Osteocyte (in vitro differentiated cells): ENCODE measurements around the gene FHIT. TPM values are rescaled to one million over a fixed set of nuclear protein-coding genes. Genes with fewer than 3 reads are reported as not detected.

Experiments
- DNase-seq: peaks from one replicate; pipeline ENCODE4 v3.0.0; 2021; ENCODE audit warnings: mixed read lengths; ENCODE audit not compliant: unreplicated experiment; ENCODE audit errors: extremely low spot score
- H3K27ac Mint-ChIP-seq: one replicate; pipeline ENCODE4 v1.8.0; 2021; ENCODE audit warnings: mild to moderate bottlenecking, mixed read lengths; ENCODE audit not compliant: unreplicated experiment
- H3K27me3 Mint-ChIP-seq: one replicate; pipeline ENCODE4 v1.8.0; 2021; ENCODE audit warnings: mixed read lengths; ENCODE audit not compliant: unreplicated experiment
- H3K36me3 Mint-ChIP-seq: one replicate; pipeline ENCODE4 v1.8.0; 2021; ENCODE audit warnings: mixed read lengths; ENCODE audit not compliant: unreplicated experiment
- H3K4me1 Mint-ChIP-seq: one replicate; pipeline ENCODE4 v1.8.0; 2021; ENCODE audit warnings: mixed read lengths; ENCODE audit not compliant: unreplicated experiment
- H3K4me3 Mint-ChIP-seq: one replicate; pipeline ENCODE4 v1.8.0; 2021; ENCODE audit warnings: mild to moderate bottlenecking, moderate library complexity, mixed read lengths; ENCODE audit not compliant: unreplicated experiment
- H3K9me3 Mint-ChIP-seq: one replicate; pipeline ENCODE4 v1.8.0; 2021; ENCODE audit warnings: mixed read lengths; ENCODE audit not compliant: unreplicated experiment
- CTCF ChIP-seq: fragments of 200-600 bp; sonication (generic); IDR thresholded peaks from 2 replicates; pipeline ENCODE4 v1.5.0; 2021; ENCODE audit warnings: antibody characterized with exemption, mild to moderate bottlenecking, moderate library complexity
- total RNA-seq: library from RNA; stranded (reverse); gene quantifications from 2 replicates; pipeline ENCODE4 v1.2.1, GENCODE V29; 2021

The FHIT gene
- total RNA-seq, 1 donor from 2014 or later: 2.3 TPM

DNA sequence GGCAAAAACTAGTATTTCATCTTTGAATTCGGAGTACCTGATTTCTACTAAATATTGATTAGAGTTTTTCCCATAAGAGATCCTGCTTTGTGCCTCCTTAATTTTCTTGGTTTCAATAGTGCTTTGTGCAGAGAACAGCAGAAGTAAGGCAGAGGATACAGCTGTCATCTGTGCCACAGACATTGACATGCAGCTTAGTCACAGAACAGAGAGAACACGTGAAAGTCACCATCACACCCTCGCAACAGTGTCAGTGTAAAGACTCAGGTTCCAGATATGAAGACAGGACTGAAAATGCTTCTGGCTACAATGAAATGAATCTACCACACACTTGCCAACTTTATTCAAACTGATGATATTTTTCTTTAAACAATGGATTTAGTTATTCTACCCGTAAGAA is 1258.7 kb downstream of the FHIT start:
- no peak for DNase-seq
- no peak overlapping the region for H3K27ac Mint-ChIP-seq
- peaks cover 6% of the 10 kb centered on the region for H3K4me1 Mint-ChIP-seq
- TF ChIP-seq CTCF: no peak
- H3K36me3 Mint-ChIP-seq: no peaks in the 10 kb centered on the region
- peaks cover 18% of the 10 kb centered on the region for H3K27me3 Mint-ChIP-seq
- H3K9me3 Mint-ChIP-seq: no peaks in the 10 kb centered on the region
- H3K4me3 Mint-ChIP-seq: no peak overlapping the region

- Mint-ChIP-seq H3K27ac (no peak overlapping the region), H3K27me3 (peaks cover 18% of the 10 kb centered on the region), H3K9me3 (no peaks in the 10 kb centered on the region), H3K4me3 (no peak overlapping the region), H3K4me1 (peaks cover 2% of the 10 kb centered on the region), H3K36me3 (no peaks in the 10 kb centered on the region)
- DNase-seq: no peak
- TF ChIP-seq CTCF: no peak
Measured at GRCh38 chr3:59990915-59991314, 1260.3 kb downstream of the FHIT start.

- no peak for DNase-seq
- no peak overlapping the region for H3K27ac Mint-ChIP-seq
- H3K36me3 Mint-ChIP-seq: no peaks in the 10 kb centered on the region
- H3K4me3 Mint-ChIP-seq: no peak overlapping the region
- TF ChIP-seq CTCF: no peak
- H3K4me1 Mint-ChIP-seq: no peaks in the 10 kb centered on the region
- peaks cover 3% of the 10 kb centered on the region for H3K9me3 Mint-ChIP-seq
- no peaks in the 10 kb centered on the region for H3K27me3 Mint-ChIP-seq
Measured at GRCh38 chr3:59982510-59982909, 1268.7 kb downstream of the FHIT start.

DNA sequence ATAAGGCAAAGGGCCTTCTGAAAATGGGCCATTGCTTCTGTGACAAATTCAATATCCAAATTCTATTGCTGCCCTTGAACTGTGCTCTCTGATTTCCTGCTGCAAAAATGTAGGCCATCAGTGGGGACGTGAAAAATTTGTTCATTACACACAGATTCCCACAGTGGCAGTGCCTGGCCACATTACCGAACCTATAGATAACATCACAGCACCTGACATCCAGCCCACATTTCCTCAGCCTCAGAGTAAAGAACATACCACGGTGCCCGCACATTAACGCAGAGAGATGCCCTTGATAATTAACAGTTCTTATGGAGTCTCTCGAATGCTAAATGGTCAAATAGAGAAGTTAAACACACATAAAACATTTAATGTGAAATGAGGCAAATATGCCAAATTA is 1269.9 kb downstream of the FHIT start:
- H3K4me1 Mint-ChIP-seq: no peaks in the 10 kb centered on the region
- no peak for TF ChIP-seq CTCF

GRCh38 chr3:59980576-59980975 is 1270.7 kb downstream of the FHIT start:
- Mint-ChIP-seq H3K4me1 (no peaks in the 10 kb centered on the region), H3K4me3 (no peak overlapping the region), H3K36me3 (no peaks in the 10 kb centered on the region), H3K27me3 (peaks cover 2% of the 10 kb centered on the region), H3K9me3 (peaks cover 3% of the 10 kb centered on the region), H3K27ac (no peak overlapping the region)
- TF ChIP-seq CTCF: no peak
- DNase-seq: no peak

More for the DNA sequence above, 1269.9 kb downstream of the FHIT start:
- H3K36me3 Mint-ChIP-seq: no peaks in the 10 kb centered on the region
- H3K4me3 Mint-ChIP-seq: no peak overlapping the region
- H3K27me3 Mint-ChIP-seq: peaks cover 2% of the 10 kb centered on the region
- no peak for DNase-seq
- H3K9me3 Mint-ChIP-seq: peaks cover 3% of the 10 kb centered on the region
- H3K27ac Mint-ChIP-seq: no peak overlapping the region
